BLaER1 treated with 17β-estradiol and CSF1 and Interleukin-3, amounts not matched to agents 10 nM and 100 nM (cell line): ENCODE results near the gene PHOX2B.
"Not testable (repeated sequence)": the region's sequence is repeated elsewhere in the genome, so short reads cannot be mapped to it uniquely, and the experiment has no call there.

Source experiments
- H3K27ac ChIP-seq, 11 experiments: shearing (Covaris generic); formaldehyde crosslinking; 2 replicates each; pipeline ENCODE4 v1.8.1; 2022
- H3K27me3 ChIP-seq, 11 experiments: shearing (Covaris generic); formaldehyde crosslinking; 2 replicates each; pipeline ENCODE4 v1.8.1; 2022
- H3K36me3 ChIP-seq, 11 experiments: shearing (Covaris generic); formaldehyde crosslinking; 2 replicates each; pipeline ENCODE4 v1.8.1; 2022
- H3K4me1 ChIP-seq, 10 experiments: shearing (Covaris generic); formaldehyde crosslinking; 2 replicates each; pipeline ENCODE4 v1.8.1; 2022
- H3K4me2 ChIP-seq, 11 experiments: shearing (Covaris generic); formaldehyde crosslinking; 2 replicates each; pipeline ENCODE4 v1.8.1; 2022
- H3K4me3 ChIP-seq, 10 experiments: shearing (Covaris generic); formaldehyde crosslinking; 2 replicates each; pipeline ENCODE4 v1.8.1; 2022
- H3K9ac ChIP-seq, 11 experiments: shearing (Covaris generic); formaldehyde crosslinking; 2 replicates each; pipeline ENCODE4 v1.8.1; 2022
- H3K9me3 ChIP-seq, 11 experiments: shearing (Covaris generic); formaldehyde crosslinking; replicated peaks in 1 of 11; 2 replicates each; pipeline ENCODE4 v1.8.1; 2022
- H4K20me1 ChIP-seq, 11 experiments: shearing (Covaris generic); formaldehyde crosslinking; 2 replicates each; pipeline ENCODE4 v1.8.1; 2022
- Cebpa-rat ChIP-seq, 11 experiments: shearing (Covaris generic); IDR thresholded peaks; 2 replicates each; pipeline ENCODE4 v1.8.1; 2022

PHOX2B gene

GRCh38 chr4:41744572-41745291, 3.8 kb downstream of the PHOX2B start:
- Histone ChIP-seq H3K4me2 (no peak overlapping the region), H3K9me3 (peaks cover 41 to 56% (median 49%) of the 10 kb centered on the region in 11 experiments), H4K20me1 (no peaks in the 10 kb centered on the region), H3K4me3 (no peak overlapping the region), H3K4me1 (no peaks in the 10 kb centered on the region), H3K27me3 (peaks cover 0 to 20% (median 17%) of the 10 kb centered on the region in 11 experiments; a peak in 17 of 22 replicates), H3K9ac (no peak overlapping the region), H3K27ac (no peak overlapping the region), H3K36me3 (no peaks in the 10 kb centered on the region)
- TF ChIP-seq Cebpa-rat (IDR thresholded peaks at IDR 0.05): peak in 4 of 11 experiments; percentile 15 to 53 (median 24); a peak in 3 of 22 replicates

DNA sequence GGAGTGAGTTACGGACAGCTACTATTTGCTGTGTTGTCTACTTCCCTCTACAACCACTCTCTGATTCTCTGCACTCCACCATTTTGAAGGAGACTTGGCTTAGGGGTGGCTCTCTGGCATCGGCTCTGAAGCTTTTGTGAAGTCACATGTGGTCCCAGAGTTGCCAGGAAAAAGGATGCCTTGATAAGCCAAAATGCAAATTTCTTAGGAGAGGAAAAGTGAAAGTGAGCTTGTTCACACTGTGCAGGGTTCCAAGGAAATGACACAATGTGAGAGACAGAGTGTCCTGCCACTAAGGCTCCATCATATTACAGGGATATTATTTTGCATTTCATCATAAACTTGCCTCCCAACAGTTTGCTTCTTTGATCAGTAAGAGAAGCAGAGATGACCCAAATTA, 7.2 kb downstream of the PHOX2B start:
- Histone ChIP-seq H3K4me3 (no peak overlapping the region), H3K9me3 (peaks cover 18 to 38% (median 24%) of the 10 kb centered on the region in 11 experiments), H4K20me1 (no peaks in the 10 kb centered on the region), H3K9ac (no peak overlapping the region), H3K4me1 (no peaks in the 10 kb centered on the region), H3K27ac (no peak overlapping the region), H3K4me2 (no peak overlapping the region), H3K27me3 (no peaks in the 10 kb centered on the region), H3K36me3 (no peaks in the 10 kb centered on the region)
- TF ChIP-seq Cebpa-rat (IDR thresholded peaks at IDR 0.05): no peak

GRCh38 chr4:41737491-41737890, 11.0 kb downstream of the PHOX2B start:
- H3K4me1 ChIP-seq, H3K27ac ChIP-seq, H3K27me3 ChIP-seq, H3K4me3 ChIP-seq, H3K4me2 ChIP-seq, H3K36me3 ChIP-seq, H4K20me1 ChIP-seq, H3K9ac ChIP-seq: not testable (repeated sequence)
- peaks cover 0 to 18% (median 5%) of the 10 kb centered on the region in 11 experiments; a peak in 9 of 22 replicates for H3K9me3 ChIP-seq

GRCh38 chr4:41734371-41734770, 14.2 kb downstream of the PHOX2B start:
- no peak for TF ChIP-seq Cebpa-rat (IDR thresholded peaks at IDR 0.05)
- Histone ChIP-seq H3K4me3 (no peak overlapping the region), H3K4me2 (no peak overlapping the region), H3K36me3 (no peaks in the 10 kb centered on the region), H3K9me3 (peaks cover 0 to 18% (median 5%) of the 10 kb centered on the region in 11 experiments; a peak in 9 of 22 replicates), H4K20me1 (no peaks in the 10 kb centered on the region), H3K4me1 (no peaks in the 10 kb centered on the region), H3K27ac (no peak overlapping the region), H3K9ac (no peak overlapping the region), H3K27me3 (no peaks in the 10 kb centered on the region)

DNA sequence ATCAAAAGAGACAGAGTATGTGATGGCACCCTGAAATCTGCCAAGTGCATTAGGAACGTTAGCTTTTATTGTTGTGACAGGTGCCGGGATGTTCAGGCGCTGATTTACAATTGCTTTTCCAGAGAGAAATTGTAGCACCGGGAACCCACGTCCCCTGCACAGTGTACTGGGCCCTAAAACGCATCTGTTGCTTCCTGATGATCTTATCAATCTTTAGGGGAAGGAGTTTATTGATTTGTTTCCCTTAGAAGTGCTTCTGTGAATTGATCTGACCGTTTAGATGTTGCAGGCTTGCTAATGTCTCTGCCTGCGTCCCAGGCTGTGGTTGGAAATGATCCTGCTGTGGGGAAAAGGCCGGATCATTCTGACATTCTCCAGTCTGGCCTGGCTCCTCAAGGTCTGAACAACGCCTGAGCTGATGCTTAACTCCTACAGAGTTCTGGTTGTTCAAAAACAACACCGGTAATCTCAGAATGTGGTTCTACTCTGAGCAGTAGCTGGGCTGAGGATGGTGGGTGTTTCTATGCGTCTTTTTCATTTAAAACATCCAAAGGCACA, 16.9 kb downstream of the PHOX2B start:
- Histone ChIP-seq H3K4me2 (no peak overlapping the region), H3K4me3 (no peak overlapping the region), H4K20me1 (no peaks in the 10 kb centered on the region), H3K9me3 (peaks cover 0 to under 1% (median 0%) of the 10 kb centered on the region in 11 experiments; a peak in 1 of 22 replicates), H3K27me3 (no peaks in the 10 kb centered on the region), H3K27ac (no peak overlapping the region), H3K4me1 (no peaks in the 10 kb centered on the region), H3K36me3 (no peaks in the 10 kb centered on the region), H3K9ac (no peak overlapping the region)
- TF ChIP-seq Cebpa-rat (IDR thresholded peaks at IDR 0.05): no peak

DNA sequence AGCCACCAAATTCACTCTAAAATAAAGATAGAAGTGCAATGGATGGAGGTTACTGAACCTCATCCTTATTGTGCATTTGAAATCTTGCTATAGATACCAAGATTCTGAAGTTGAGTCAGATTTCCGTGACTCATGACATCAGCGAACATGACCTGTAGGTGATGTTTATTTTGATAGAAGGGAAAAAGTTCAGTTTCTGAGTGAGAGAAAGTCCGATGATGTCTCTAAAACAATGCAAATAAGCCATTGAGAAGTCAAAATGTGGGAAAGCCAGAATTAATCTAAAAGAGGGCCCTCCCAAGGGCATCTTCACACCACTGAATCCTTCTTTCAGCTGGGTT, 20.0 kb downstream of the PHOX2B start:
- Histone ChIP-seq H3K4me2 (no peak overlapping the region), H4K20me1 (no peaks in the 10 kb centered on the region), H3K4me3 (no peak overlapping the region), H3K4me1 (no peaks in the 10 kb centered on the region), H3K9ac (no peak overlapping the region), H3K27ac (no peak overlapping the region), H3K27me3 (no peaks in the 10 kb centered on the region), H3K36me3 (no peaks in the 10 kb centered on the region), H3K9me3 (peaks cover 11 to 22% (median 17%) of the 10 kb centered on the region in 11 experiments; a peak in 20 of 22 replicates)
- TF ChIP-seq Cebpa-rat (IDR thresholded peaks at IDR 0.05): no peak

- H3K4me1 ChIP-seq: no peaks in the 10 kb centered on the region
- no peaks in the 10 kb centered on the region for H3K36me3 ChIP-seq
- no peak overlapping the region for H3K27ac ChIP-seq
- TF ChIP-seq Cebpa-rat (IDR thresholded peaks at IDR 0.05): no peak
- H3K9ac ChIP-seq: no peak overlapping the region
- H4K20me1 ChIP-seq: no peaks in the 10 kb centered on the region
- H3K4me3 ChIP-seq: no peak overlapping the region
- no peak overlapping the region for H3K4me2 ChIP-seq
- peaks cover 11 to 22% (median 17%) of the 10 kb centered on the region in 11 experiments; a peak in 20 of 22 replicates for H3K9me3 ChIP-seq
- H3K27me3 ChIP-seq: no peaks in the 10 kb centered on the region
Measured at GRCh38 chr4:41727861-41728572, 20.5 kb downstream of the PHOX2B start.

DNA sequence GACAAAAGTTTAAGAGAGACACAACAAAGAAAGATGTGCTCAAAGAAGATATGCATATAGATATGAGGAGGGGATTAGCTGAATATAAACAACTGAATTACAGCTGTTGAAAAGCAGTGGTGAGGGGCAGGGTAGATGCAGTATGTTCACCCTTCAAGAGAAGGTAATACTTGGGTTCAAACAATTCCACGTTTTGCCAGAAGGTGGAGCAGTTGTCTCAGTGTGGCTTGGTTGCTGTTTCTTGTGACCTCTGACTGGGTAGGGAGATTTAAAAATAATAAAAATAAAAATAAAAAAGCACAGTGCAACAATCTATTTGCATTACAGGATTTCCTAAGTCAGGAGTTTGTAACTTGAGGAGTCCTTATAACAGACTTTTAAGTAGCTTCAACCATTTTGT, 23.3 kb downstream of the PHOX2B start:
- Histone ChIP-seq H4K20me1 (no peaks in the 10 kb centered on the region), H3K36me3 (no peaks in the 10 kb centered on the region), H3K4me1 (no peaks in the 10 kb centered on the region), H3K27me3 (no peaks in the 10 kb centered on the region), H3K9me3 (peaks cover 11 to 22% (median 17%) of the 10 kb centered on the region in 11 experiments; a peak in 20 of 22 replicates), H3K27ac (no peak overlapping the region), H3K4me3 (no peak overlapping the region), H3K9ac (no peak overlapping the region), H3K4me2 (no peak overlapping the region)
- no peak for TF ChIP-seq Cebpa-rat (IDR thresholded peaks at IDR 0.05)

- no peaks in the 10 kb centered on the region for H3K4me1 ChIP-seq
- no peaks in the 10 kb centered on the region for H4K20me1 ChIP-seq
- H3K4me3 ChIP-seq: no peak overlapping the region
- no peak for TF ChIP-seq Cebpa-rat (IDR thresholded peaks at IDR 0.05)
- no peaks in the 10 kb centered on the region for H3K27me3 ChIP-seq
- H3K4me2 ChIP-seq: no peak overlapping the region
- H3K36me3 ChIP-seq: no peaks in the 10 kb centered on the region
- no peak overlapping the region for H3K9ac ChIP-seq
- no peak overlapping the region for H3K27ac ChIP-seq
- peaks cover 11 to 22% (median 17%) of the 10 kb centered on the region in 11 experiments; a peak in 20 of 22 replicates for H3K9me3 ChIP-seq
Measured at GRCh38 chr4:41723286-41723685, 25.2 kb downstream of the PHOX2B start.
